Right lobe of liver (tissue), 4 donors: Measurements from ENCODE around the gene ELMO1.

ENCODE experiments used
- POLR2A ChIP-seq: fragments of 450-650 bp; IDR thresholded peaks from one replicate; pipeline ENCODE4 v1.6.1; 2017; ENCODE audit warnings: antibody characterized with exemption, mild to moderate bottlenecking
- TF ChIP-seq, protein P1 (sequence below), 4 donors: fragments of 200-600 bp in 3 of 4; fragments of 450-650 bp in 1 of 4; IDR thresholded peaks; one replicate each; pipeline versions ENCODE4 v1.5.1 to v1.8.0; 2016 to 2022; ENCODE audit warnings: antibody characterized with exemption in 4 of 4, mild to moderate bottlenecking in 2 of 4
- donor health status: DM: no; HTN: no; CAD: no.
- donor health status: DM: no; HTN: no; CAD: no.
- donor health status: DM: no; HTN: yes; CAD: no.

DNA sequence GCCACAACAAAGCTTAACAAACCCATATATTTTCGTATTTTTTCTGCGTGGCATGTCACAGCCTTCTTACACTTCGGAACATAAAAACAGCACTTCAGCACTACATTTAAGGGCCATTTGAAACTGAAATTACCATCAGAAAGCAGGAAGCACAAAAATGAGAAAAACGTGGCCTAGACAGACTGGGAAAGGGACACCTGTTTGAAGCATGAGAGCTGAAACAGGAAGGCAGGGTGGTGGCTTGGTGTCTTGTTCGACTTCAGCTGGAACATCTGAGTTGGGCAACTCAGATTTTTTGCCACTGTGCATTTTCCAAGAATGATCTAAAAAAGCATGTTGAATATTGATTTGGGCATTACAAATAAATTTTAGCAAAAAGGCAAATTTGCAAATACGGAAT is 243.2 kb downstream of the ELMO1 start:
- TF ChIP-seq, protein P1, sequence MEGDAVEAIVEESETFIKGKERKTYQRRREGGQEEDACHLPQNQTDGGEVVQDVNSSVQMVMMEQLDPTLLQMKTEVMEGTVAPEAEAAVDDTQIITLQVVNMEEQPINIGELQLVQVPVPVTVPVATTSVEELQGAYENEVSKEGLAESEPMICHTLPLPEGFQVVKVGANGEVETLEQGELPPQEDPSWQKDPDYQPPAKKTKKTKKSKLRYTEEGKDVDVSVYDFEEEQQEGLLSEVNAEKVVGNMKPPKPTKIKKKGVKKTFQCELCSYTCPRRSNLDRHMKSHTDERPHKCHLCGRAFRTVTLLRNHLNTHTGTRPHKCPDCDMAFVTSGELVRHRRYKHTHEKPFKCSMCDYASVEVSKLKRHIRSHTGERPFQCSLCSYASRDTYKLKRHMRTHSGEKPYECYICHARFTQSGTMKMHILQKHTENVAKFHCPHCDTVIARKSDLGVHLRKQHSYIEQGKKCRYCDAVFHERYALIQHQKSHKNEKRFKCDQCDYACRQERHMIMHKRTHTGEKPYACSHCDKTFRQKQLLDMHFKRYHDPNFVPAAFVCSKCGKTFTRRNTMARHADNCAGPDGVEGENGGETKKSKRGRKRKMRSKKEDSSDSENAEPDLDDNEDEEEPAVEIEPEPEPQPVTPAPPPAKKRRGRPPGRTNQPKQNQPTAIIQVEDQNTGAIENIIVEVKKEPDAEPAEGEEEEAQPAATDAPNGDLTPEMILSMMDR (IDR thresholded peaks at IDR 0.05) = no peak
- no peak for TF ChIP-seq POLR2A
